IPS-NIHi11 (cell line): ENCODE results near the gene SLC30A1.
A peak's percentile ranks its signal among the peaks of the same experiment; 100 is the strongest.
"Not testable (repeated sequence)": the region's sequence is repeated elsewhere in the genome, so short reads cannot be mapped to it uniquely, and the experiment has no call there.

ENCODE experiments used
- DNase-seq: peaks from one replicate; pipeline ENCODE4 v3.0.0; 2012; ENCODE audit warnings: mixed read lengths, low spot score

The SLC30A1 gene

DNA sequence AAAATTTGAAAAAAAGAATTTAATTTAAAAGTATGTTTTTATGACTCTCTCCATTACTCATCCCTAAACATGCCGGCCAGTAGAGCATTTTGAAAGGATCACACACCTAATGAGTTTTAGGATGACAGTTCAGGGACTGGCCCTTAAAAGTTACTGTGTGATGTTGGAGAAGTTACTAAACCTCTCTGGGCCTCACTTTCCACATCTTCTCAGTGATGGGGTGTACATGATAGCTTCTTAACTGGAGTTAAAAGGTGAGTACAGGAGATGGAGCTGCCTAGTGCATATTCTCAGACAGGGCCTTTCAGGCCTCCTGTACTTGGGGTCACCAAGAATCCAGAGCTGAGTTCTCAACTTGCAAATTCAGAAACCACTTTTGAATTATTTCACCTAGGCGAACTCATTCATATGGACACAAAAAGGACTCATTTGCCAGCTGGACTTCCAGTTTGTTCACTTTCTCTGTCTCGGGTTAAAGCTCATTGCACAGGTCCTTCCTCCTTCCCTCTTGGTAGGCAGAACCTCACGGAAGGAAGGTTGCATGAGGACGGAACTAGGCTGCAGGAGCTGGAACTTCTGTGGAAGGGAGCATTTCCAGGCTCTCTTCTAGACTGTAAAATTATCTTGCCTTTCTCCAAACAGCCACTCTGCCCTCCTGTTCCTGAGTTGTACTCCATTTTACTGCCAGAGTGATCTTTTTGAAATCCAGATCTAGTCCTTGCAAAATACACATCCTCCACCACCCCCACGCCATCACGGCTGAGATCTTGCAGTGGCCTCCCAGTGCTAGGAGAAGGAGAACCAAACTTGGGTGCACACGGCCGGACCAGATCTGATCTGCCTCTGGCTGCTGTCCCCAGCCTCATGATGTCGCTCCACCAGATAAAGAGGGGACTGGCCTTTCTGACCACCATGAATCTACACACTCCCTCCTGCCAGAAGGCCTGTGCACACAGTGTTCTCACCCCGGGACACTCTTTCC is 4.3 kb upstream of the SLC30A1 start:
- no peak for DNase-seq

GRCh38 chr1:211581526-211581925 is 2.6 kb upstream of the SLC30A1 start:
- DNase-seq = no peak

- DNase-seq = no peak
Observed at GRCh38 chr1:211580303-211580687, 1.3 kb upstream of the SLC30A1 start.

- DNase-seq = no peak
Observed at GRCh38 chr1:211579440-211580302, 710 bp upstream of the SLC30A1 start.

DNA sequence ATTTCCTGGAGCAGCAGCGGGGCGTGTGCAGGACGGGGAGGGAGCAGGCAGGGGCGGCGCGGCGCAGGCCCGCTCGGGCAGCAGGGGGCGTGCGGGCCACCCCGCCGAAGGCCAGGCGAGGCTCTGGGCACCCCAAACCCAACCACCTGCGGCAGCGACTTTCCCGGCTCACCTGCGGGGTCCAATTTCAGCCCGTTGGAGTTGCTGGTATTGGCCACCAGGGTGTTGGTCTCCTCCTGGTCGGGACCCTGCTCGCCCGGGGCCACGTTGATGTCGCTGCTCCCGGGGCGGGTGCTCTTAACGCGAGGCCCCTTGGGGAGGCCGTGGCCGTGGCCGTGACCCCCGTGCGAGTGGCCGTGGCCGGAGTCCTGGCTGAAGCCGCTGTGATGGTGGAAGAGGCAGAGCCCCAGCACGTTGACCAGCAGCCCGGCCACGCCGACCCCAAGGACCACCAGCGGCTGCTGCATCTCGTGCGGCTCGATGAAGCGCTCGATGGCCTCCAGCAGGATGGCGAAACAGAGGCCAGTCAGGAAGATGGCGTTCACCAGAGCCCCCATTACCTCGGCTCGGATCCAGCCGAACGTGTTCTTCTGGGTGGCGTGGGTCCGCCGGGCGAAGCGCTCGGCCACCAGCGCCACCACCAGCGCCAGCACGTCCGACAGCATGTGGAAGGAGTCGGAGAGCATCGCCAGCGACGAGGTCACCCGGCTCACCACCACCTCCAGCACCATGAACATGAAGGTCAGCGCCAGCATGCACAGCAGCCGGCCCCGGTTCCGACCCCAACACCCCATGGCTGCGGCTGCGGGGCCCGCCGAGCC is 932 bp downstream of the SLC30A1 start:
- DNase-seq = peak; percentile 87

DNA sequence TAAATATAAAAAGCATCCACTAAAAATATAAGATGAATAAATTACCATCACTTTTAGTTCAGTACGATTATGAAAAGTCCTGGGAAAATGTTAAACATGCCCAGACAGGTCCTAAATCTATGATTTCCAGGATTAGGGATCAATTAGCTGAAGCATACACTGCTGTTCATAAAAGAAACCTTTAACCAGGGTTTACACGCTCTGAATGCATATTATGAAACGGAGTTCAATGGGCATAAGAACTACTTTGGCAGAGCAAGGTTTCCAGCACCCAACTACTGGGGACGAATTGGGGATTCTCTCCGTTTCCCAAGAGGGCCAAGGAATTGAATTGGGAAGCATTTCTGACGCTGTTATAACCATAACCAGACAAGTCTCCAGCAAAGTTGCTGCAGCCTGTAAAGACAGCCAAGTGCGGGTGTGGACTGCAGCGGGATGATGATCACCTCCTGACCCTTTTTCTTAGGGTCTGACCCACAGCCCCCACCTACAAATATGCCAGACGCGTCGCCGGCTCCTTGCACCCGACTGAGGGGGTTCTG is 1.6 kb downstream of the SLC30A1 start:
- DNase-seq = no peak

DNA sequence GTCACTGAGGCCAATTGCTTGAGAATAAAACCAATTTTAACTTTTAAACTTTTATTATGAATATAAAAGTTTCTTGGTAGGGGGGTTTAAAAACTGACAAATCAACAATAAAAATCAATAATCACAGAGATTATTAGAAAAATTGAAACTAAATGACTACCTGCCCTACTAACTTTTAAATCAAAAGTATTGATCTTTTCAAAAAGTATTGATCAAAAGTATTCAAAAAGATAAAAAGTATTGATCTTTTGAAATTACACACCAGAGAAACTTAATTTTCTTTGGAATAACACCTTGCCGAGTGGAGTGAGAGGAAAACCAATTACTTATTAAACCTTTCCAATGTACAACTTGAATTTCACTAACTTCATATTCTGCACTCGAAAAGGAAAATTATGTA is 2.2 kb downstream of the SLC30A1 start:
- no peak for DNase-seq

GRCh38 chr1:211574705-211575104 is 4.3 kb downstream of the SLC30A1 start:
- DNase-seq = no peak

DNA sequence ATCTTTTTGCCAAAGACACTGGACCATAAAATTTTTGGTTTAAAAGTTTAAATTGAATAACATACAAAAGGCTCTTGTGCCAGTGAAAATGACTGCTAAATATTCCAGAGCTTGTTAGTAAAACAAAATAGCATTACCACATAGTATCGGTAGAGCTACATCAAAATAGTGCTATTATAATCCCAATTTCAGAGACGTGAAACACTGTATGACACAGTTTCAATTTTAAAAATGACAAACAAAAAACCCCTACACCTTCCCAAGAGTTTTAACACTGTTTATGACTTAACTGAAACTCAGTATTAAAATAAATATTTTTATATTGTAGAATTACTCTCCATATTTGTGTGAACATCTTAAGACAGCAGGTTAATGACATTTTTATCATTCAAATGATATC is 7.0 kb downstream of the SLC30A1 start:
- no peak for DNase-seq

DNA sequence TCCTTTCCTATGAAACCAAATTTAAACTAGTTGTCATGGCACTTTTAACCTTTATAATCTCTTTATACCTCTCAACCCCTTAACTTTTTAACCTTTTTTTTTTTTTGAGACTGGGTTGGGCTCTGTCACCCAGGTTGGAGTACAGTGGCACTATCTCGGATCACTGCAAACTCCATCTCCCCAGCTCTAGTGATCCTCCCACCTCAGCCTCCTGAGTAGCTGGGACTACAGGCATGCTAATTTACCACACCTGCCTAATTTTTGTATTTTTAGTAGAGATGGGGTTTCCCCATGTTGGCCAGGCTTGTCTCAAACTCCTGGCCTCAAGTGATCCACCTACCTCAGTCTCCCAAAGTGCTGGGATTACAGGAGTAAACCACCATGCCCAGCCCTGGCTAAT is 8.6 kb downstream of the SLC30A1 start:
- not testable (repeated sequence) for DNase-seq

GRCh38 chr1:211566431-211567025 is 12.4 kb downstream of the SLC30A1 start:
- DNase-seq = no peak

- DNase-seq = no peak
Observed at GRCh38 chr1:211564084-211564483, 14.9 kb downstream of the SLC30A1 start.

DNA sequence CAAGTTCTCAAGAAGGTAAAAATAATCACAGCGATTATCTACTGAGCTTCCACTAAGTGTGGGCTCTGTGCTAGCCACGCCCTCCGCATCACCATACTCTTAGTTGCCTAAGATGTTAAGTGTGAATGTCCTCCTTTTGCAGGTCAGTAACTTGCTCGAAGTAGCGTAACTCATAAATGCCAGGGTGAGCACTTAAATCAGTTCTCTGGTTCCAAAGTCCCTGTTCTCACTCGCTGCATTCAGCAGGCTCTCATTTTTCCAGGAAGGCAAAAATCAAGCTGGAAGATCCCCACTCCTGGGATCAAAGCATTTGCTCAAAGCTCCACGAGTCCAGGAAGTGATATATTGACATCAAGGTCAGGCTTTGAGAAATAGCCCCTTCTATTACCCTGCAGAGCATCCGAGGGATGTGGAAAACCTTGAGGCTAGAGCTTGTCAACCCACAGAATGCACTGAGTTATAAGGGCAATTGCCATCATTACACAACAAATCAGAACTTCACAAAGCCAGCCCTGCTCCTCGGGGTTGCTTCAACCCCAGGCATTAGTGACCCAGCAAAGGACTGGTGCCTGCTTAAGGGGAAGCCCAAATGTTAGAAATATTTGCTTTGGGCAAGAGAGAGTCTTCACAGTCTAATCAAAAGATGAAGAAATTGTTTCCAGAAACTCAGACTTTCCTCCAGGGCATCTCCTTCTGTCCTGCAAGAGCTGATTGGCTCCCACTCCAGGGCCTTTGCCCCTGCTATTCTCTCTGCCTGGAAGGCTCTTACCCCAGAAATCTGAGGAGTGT is 19.5 kb downstream of the SLC30A1 start:
- DNase-seq = no peak

DNA sequence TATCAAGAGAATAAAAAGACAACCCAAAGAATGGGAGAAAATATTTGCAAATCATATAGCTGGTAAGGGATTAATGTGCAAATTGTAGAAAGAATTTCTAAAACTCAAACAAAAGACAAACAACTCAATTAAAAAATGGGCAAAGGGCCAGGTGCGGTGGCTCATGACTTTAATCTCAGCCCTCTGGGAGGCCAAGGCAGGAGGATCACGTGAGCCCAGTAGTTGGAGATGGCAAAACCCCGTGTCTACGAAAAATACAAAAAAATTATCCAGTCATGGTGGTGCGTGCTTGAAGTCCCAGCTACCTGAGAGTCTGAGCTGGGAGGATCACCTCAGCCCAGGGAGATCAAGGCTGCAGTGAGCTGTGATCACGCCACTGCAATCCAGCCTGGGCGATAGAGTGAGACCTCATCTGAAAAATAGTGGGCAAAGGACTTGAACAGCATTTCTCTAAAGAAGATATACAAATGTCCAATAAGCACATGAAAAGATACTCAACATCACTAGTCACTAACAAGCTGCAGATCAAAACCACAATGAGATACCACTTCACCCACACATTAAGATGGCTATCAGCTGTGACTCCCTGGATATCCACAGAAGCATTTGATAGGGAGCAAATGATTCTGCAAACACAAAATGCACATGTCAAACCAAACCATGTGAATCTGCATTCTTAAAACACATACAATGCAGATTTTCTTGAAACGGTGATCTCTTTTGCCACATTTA is 20.9 kb downstream of the SLC30A1 start:
- no peak for DNase-seq

- no peak for DNase-seq
Observed at GRCh38 chr1:211553549-211553948, 25.4 kb downstream of the SLC30A1 start.

DNA sequence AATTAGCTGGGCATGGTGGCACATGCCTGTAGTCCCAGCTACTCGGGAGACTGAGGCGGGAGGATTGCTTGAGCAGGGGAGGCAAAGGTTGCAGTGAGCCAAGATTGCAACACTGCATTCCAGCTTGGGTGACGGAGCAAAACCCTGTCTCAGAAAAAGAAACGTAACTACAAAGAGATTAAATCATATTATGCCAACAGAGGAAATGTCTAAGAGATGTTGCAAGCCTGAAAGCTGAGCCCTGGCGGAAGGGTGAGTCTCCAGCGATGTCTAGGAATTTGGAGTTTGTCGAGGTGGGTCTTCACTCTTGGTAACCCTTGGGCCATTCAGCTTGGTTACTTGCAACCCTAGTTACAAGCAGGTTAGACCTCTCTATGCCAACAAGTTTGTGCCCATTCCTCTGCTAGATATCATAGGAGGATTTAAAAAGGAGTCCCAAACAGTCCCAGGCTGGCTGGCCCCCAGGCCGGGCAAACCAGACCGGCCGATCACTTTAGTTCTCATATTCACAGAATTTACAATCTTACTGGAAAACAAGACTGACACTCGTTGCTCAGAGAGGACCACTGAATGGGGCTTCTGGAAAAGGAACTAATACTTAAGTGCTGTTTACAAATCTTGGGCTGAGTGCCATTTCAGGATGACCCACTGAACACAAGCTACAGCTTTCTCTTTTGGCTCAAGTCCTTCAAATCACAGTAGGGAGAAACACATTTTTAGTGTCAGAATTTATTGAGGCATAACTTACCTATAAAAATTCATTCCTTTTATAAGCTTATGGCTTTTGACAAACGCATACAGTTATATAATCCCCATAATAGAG is 27.1 kb downstream of the SLC30A1 start:
- DNase-seq = no peak

- DNase-seq = no peak
Observed at GRCh38 chr1:211549092-211549711, 29.8 kb downstream of the SLC30A1 start.

DNA sequence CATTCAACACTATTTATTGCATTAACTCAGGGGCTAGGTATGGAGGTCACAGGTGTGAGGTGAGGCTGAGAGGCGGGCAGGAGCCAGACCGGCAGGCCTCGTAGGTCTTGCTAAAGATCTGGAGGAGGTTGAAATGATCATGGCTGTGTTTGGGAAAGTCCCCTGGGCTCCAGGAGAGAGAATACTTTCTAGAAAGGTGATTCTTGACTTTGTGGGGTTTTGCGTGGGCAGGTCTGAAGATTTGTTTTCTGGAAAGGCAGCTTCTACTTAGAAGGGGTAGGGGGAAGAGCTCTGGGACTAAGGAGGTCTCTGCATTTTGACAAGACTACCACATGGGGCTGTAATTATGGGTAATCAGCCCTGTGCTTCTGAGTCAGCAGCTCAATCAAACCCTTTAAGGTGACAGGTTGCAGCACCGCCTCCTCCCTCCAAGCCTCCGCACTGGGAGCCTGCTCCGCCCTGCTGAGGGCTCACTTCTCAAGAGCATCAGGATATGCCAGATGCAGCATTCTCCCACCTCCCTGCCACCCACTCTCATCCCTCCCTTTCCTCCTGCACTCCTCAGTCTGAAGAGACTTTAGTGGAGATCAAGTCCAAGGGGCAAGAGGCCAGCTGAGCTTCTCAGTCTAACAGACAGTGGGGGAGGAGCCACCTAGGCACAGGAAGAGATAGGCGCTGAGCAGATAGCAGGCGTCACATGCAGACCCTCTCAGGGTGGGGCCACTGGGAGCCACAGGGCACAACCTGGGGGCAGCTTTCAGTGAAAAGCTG is 30.5 kb downstream of the SLC30A1 start:
- DNase-seq = peak; percentile 39
